Hepatic stellate cell (primary cell): ENCODE measurements around the gene ERCC6L2.

ENCODE experiments used
- DNase-seq: peaks from one replicate; pipeline ENCODE4 v3.0.0; 2011; ENCODE audit warnings: low spot score

ERCC6L2 gene

GRCh38 chr9:95870352-95870751, 5.1 kb upstream of the ERCC6L2 start:
- DNase-seq: no peak

DNA sequence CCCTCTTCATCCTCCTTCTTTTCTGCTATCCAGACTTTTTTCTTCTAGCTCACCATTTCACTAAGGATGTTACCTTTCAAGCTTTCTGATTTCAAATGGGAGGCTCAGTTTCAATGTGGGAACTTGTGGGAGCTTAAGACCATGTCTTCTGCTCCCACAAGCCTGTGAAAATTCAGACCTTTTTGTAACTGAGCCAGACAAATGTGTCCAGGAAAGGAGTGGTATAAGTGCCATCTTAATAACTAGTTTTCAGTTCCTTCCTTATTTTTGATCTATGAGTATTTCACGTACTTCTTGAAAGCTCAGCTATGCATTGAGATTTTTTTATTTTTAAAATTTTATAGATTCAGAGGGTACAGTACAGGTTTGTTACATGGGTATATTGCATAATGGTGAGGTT, 4.6 kb upstream of the ERCC6L2 start:
- no peak for DNase-seq

GRCh38 chr9:95874303-95874988, 1.0 kb upstream of the ERCC6L2 start:
- no peak for DNase-seq

GRCh38 chr9:95874989-95875304, 544 bp upstream of the ERCC6L2 start:
- no peak for DNase-seq

- DNase-seq: no peak
These were observed 600 bp downstream of the ERCC6L2 start for GRCh38 chr9:95876138-95876444.

- DNase-seq: no peak
These were observed 1.1 kb downstream of the ERCC6L2 start for GRCh38 chr9:95876595-95876994.

GRCh38 chr9:95877984-95878383, 2.5 kb downstream of the ERCC6L2 start:
- DNase-seq: no peak

- no peak for DNase-seq
These were observed 4.1 kb downstream of the ERCC6L2 start for GRCh38 chr9:95879591-95879990.

GRCh38 chr9:95880021-95880690, 4.7 kb downstream of the ERCC6L2 start:
- DNase-seq: peak; percentile 56

- DNase-seq: no peak
These were observed 12.5 kb downstream of the ERCC6L2 start for GRCh38 chr9:95887926-95888497.

DNA sequence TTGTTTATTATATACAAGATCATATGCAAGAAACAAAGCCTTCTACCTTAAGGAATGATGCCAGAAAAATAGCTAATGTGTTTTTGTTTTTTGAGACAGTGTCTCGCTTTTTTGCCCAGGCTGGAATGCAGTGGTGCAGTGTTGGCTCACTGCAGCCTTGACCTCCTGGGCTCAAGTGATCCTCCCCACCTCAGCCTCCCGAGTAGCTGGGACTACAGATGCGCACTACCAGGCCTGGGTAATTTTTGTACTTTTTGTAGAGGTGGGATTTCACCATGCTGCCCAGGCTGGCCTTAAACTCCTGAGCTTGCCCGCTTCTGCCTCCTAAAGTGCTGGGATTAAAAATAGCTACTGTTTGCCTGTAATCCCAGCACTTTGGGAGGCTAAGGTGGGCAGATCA, 15.1 kb downstream of the ERCC6L2 start:
- no peak for DNase-seq

- DNase-seq: no peak
These were observed 15.7 kb downstream of the ERCC6L2 start for GRCh38 chr9:95891067-95891671.

- no peak for DNase-seq
These were observed 17.2 kb downstream of the ERCC6L2 start for GRCh38 chr9:95892690-95893089.

GRCh38 chr9:95896580-95896979, 21.1 kb downstream of the ERCC6L2 start:
- DNase-seq: no peak

GRCh38 chr9:95901506-95901905, 26.0 kb downstream of the ERCC6L2 start:
- no peak for DNase-seq

DNA sequence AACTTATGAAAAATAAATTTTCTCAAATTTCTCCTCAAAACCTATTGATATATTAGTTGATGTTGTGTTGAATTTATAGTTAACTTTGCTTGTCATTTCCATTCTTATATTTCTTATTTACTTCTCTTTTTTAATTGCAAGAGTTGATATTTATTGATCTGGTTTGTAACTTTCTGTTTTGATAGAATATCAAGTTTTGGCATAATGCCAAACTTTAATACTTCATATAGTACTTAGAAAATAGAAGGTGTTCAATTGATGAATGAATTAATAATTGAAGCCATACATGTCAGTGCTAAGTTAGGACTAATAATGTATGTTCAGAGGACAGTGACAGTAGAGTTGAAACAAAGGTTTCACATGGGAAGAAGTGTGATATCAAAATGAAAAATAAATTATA, 27.9 kb downstream of the ERCC6L2 start:
- DNase-seq: no peak

DNA sequence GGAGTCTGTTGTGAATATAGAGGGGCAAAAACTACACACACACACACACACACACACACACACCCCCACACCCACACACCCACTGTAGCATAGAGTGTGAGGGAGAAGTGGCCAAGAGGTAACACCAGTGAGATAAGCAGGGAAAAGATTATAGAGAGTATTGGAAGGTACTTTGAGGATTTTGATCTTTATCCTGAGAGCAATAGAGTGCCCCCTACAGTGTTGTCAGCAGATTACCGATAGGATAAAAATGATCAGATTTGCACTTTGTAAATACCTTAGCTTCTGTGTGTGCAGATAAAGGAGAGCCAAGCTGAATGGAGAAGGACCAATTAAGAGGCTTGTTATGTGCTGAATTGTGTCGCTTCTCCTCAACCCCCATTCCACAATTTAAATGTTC, 32.3 kb downstream of the ERCC6L2 start:
- no peak for DNase-seq

DNA sequence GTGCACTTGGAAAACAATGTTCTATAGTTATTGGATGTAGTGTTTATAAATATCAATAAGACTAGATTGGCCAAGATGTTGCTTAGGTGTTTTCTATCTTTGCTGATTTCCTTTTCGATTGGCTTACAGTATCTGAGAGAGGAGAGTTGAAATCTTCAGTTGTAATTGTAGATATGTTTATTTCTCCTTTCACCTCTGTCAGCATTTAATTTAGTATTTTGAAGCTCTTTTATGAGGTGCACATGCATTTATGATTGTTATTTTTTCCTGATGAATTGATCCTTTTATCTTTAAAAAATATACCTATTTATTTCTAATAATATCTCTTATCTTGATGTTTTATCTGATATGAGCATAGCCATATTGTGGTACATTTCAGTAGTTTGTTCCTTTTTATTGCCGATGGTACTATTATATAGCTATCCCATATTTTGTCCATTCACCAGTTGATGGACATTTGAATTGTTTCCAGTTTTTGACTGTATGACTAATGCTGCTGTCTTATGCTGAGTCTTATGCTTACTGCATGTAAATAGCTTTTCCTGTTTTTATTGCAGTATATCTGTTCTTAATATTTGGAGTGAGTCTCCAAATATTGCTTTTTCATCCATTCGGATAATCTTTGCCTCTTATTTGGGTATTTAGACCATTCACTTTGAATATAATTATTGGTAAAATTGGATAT, 34.7 kb downstream of the ERCC6L2 start:
- DNase-seq: no peak

DNA sequence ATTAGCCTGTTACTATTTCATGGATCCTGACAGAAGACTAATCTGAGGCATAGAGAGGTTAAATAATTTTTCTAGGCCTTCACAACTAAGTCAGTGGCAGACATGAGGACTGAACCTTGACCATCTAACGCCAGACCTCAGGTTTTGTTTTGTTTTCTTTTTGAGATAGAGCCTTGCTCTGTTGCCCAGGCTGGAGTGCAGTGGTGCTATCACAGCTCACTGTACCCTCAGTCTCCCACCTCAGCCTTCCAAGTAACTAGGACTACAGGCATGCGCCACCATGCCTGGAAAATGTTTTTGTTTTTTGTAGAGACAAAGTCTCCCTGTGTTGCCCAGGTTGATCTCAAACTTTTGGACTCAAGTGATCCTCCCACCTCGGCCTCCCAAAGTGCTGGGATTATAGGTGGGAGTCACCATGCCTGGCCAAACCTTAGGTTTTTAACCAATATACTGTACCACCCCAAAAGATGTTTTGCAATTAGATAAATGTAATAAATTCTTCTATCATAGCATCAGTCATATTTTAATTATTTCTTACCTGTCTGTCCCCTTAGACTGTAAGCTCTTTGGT, 35.4 kb downstream of the ERCC6L2 start:
- DNase-seq: no peak

DNA sequence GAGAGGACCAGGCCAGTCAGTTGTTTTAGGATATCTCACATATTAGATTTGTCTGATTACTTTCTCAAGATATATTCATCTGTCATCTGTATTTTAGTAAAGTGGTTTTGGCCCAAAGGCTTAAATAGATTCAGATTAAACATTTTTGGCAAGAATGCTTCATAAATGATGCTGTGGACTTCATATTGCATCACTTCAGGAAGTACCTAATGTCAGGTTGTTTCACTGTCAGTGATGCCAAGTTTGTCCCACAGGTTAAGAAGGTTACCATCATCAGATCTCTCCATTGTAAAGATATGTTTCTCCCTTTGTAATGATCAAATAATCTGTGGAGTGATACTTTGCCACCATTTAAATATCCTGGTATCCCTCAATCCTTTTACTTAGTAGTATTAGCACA, 37.3 kb downstream of the ERCC6L2 start:
- no peak for DNase-seq

- no peak for DNase-seq
These were observed 44.5 kb downstream of the ERCC6L2 start for GRCh38 chr9:95920017-95920416.

DNA sequence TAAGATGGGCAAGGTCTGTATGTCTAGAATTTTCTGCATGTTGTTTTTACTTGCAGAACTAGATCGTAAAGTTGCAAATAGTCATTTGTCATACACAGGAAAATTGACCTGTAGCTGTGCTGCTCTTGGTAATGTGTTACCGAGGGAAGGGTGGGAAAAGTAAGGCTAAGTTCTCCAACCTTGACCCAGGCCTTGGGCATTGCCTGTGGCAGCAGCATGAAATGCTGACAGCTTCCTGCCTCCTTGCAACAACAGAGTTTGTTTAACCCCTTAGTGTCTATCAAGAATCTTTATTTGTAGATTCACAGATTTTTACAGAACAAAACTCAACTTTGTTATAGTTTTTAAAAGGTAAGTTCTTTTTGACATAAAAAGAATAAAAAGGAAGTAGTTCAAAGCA, 48.3 kb downstream of the ERCC6L2 start:
- DNase-seq: no peak

- no peak for DNase-seq
These were observed 49.5 kb downstream of the ERCC6L2 start for GRCh38 chr9:95924987-95925386.
